Measurements from ENCODE around the gene LMO7. TPM values are rescaled to one million over a fixed set of nuclear protein-coding genes. Genes with fewer than 3 reads are reported as not detected.
"Not testable (repeated sequence)": the region's sequence is repeated elsewhere in the genome, so short reads cannot be mapped to it uniquely, and the experiment has no call there.

The LMO7 gene
- total RNA-seq, 2 donors from 2014 or later, result 6.5 to 21.1 TPM

DNA sequence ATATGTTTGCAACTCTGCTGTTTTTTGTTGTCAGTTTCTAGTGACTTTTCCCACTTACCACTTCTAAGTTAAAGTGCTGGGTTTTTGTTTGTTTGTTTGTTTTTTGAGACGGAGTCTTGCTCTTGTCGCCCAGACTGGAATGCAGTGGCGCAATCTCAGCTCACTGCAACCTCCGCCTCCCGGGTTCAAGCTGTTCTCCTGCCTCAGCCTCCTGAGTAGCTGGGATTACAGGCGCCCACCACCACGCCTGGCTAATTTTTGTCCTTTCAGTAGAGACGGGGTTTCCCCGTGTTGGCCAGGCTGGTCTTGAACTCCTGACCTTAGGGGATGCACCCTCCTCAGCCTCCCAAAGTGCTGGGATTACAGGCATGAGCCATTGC is 157.0 kb downstream of the LMO7 start:
- not testable (repeated sequence) for H3K9me3 Mint-ChIP-seq; H3K4me1 Mint-ChIP-seq; H3K36me3 Mint-ChIP-seq (ENCODE audit: low read depth); H3K4me3 Mint-ChIP-seq; ATAC-seq (replicated peaks); H3K27ac Mint-ChIP-seq; H3K27me3 Mint-ChIP-seq

DNA sequence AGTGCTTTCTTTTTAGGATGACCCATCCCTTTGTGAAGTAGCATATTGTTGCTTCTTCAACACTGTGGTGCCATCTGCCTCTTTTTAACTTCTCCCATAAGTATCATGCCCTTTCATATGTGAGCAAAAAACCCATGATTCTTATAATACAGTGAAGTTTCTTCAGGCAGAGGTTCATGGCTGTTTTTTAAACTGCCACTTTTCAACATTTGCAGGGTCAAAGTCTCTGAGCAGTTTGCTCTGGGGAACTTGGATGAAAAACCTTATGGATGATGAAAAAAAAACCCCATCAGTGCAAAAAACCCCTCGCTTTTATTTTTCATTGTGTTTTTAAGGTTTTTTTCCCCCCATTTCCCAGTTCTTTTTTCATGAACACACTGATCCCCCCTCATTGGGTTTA is 158.5 kb downstream of the LMO7 start:
- H3K9me3 Mint-ChIP-seq, result peaks cover 3% of the 10 kb centered on the region
- no peaks in the 10 kb centered on the region for H3K27me3 Mint-ChIP-seq
- no peak for ATAC-seq (replicated peaks)
- H3K4me3 Mint-ChIP-seq, result no peak overlapping the region
- H3K36me3 Mint-ChIP-seq (ENCODE audit: low read depth), result peaks cover 9% of the 10 kb centered on the region
- no peak overlapping the region for H3K27ac Mint-ChIP-seq
- peaks cover 9% of the 10 kb centered on the region for H3K4me1 Mint-ChIP-seq

DNA sequence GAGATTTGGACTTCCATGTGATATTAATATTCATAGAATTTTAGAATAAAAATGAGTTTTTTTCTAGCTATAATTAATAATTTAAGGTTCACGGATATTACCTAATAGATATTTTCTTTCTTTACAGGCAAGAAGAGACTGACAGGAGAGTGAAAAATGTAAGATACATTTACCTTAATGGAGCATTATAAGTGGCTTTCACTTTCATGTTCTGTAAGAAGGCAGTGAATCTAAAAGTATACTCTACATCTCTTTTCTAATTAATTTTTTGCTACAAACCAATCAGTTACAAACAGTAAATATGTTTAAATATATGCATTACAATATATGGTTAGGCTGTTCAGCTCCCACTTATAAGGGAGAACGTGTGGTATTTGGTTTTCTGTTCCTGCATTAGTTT is 159.1 kb downstream of the LMO7 start:
- peaks cover 3% of the 10 kb centered on the region for H3K9me3 Mint-ChIP-seq
- peaks cover 9% of the 10 kb centered on the region for H3K36me3 Mint-ChIP-seq (ENCODE audit: low read depth)
- no peak for ATAC-seq (replicated peaks)
- no peaks in the 10 kb centered on the region for H3K27me3 Mint-ChIP-seq
- H3K4me1 Mint-ChIP-seq, result peaks cover 9% of the 10 kb centered on the region
- H3K27ac Mint-ChIP-seq, result no peak overlapping the region
- no peak overlapping the region for H3K4me3 Mint-ChIP-seq

DNA sequence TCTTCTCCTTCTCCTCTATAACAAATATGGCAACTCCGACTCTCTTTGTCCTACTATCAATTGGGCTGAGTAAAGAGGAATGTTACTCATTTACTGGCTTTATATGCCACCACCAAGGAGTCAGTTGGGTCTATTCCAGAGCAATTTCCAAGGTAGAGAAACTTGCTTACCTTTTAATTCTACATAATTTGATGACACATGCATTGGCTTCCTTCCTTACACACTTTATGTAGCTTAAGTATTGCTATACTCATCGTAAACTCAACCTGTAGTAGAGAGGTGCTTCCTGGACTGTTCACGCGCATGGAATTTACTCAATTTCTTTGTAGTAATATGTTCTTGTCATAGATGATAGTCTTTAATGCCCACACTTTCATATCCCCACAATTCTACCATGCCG is 160.7 kb downstream of the LMO7 start:
- Mint-ChIP-seq H3K4me1 (peaks cover 9% of the 10 kb centered on the region), H3K4me3 (no peak overlapping the region), H3K36me3 (ENCODE audit: low read depth) (peaks cover 9% of the 10 kb centered on the region), H3K27me3 (no peaks in the 10 kb centered on the region), H3K27ac (no peak overlapping the region), H3K9me3 (peaks cover 3% of the 10 kb centered on the region)
- ATAC-seq (replicated peaks), result no peak

DNA sequence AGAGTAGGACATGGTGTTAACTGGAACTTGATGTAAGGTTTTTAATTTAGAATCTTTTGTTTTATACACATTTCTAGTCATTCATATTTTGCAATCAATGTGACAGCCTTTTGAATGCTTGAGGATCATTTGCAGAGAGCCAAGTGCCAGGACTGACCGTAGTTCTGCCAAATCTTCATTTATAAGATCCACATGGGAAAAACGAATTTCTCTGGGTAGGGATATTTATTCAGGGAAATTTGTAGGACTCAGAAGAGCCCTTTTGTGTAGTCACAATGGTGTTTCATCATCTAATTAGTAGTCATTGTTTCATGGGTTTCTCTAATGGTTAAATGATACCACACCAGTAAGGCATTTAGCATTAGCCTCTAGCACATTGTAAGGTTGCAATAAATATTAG is 161.1 kb downstream of the LMO7 start:
- ATAC-seq (replicated peaks), result no peak
- peak overlapping the region; percentile 24 for H3K4me3 Mint-ChIP-seq
- H3K27ac Mint-ChIP-seq, result peak overlapping the region; percentile 47
- no peaks in the 10 kb centered on the region for H3K27me3 Mint-ChIP-seq
- H3K36me3 Mint-ChIP-seq (ENCODE audit: low read depth), result peaks cover 9% of the 10 kb centered on the region
- peaks cover 9% of the 10 kb centered on the region for H3K4me1 Mint-ChIP-seq
- H3K9me3 Mint-ChIP-seq, result peaks cover 3% of the 10 kb centered on the region

DNA sequence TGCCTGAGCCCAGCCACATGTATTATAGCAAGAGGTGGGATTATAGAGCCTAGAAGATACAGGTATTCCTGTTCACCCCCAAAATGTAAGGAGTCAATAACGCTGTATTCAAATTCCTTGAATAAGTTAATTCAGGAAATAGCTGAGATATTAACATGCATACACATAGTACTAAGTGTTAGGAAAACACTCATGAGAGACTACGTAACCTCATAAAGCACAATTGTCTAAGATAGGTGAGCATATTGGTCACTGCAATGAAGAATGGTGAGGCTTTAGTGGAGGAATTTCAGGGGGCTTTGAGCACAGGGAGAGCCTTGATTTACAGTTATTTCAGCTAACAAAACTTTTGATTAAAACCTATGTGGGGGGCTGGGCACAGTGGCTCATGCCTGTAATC is 161.6 kb downstream of the LMO7 start:
- peak overlapping the region; percentile 24 for H3K4me3 Mint-ChIP-seq

DNA sequence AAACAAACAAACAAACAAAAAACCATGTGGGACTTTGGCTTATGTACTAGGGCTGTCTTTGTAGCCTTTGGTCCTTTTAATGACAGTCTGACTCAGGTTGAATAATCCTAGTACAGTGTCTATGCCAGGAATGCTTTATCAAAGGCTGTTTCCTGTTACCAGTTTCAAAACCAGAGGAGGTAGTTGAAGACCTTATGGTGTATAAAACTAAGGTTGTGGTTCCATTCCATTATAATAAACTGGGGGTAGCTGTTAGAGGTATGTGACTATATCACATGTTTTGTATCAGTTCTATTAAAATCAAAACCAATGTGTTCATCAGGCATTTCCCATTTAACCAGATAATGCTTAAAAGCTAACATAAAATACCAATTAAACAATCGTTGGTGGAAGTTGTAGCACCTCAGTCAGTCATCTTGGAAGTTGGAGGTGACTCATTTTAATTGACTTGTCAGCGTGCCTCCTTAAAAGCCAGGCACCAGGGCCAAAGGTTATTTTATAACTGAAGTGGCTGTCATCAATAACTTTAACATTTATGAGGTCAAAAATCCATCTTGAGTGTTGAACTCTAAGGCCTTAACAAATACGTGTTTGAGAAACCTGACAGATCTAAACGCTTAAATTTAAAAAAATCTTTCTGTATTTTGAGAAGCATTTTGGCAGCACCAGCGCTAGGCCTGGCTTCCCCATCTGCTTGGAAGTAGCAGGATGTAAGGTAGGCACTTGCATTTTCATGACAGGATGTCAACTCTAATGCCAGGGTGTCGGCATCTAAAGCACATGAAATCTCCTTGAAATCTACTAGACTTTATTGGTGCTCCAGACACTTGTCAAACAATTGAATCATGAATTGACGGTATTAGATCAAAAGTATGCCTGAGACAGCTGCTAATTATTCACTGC is 162.5 kb downstream of the LMO7 start:
- peak overlapping the region; percentile 47 for H3K27ac Mint-ChIP-seq
- peak; percentile 84 for ATAC-seq (replicated peaks)
- peaks cover 3% of the 10 kb centered on the region for H3K9me3 Mint-ChIP-seq
- peak overlapping the region; percentile 24 for H3K4me3 Mint-ChIP-seq
- H3K36me3 Mint-ChIP-seq (ENCODE audit: low read depth), result peaks cover 9% of the 10 kb centered on the region
- peaks cover 16% of the 10 kb centered on the region for H3K4me1 Mint-ChIP-seq
- H3K27me3 Mint-ChIP-seq, result no peaks in the 10 kb centered on the region

More for the DNA sequence above, 161.6 kb downstream of the LMO7 start:
- H3K27me3 Mint-ChIP-seq, result no peaks in the 10 kb centered on the region
- H3K4me1 Mint-ChIP-seq, result peaks cover 9% of the 10 kb centered on the region
- H3K36me3 Mint-ChIP-seq (ENCODE audit: low read depth), result peaks cover 9% of the 10 kb centered on the region
- H3K27ac Mint-ChIP-seq, result peak overlapping the region; percentile 47
- no peak for ATAC-seq (replicated peaks)
- H3K9me3 Mint-ChIP-seq, result peaks cover 3% of the 10 kb centered on the region

DNA sequence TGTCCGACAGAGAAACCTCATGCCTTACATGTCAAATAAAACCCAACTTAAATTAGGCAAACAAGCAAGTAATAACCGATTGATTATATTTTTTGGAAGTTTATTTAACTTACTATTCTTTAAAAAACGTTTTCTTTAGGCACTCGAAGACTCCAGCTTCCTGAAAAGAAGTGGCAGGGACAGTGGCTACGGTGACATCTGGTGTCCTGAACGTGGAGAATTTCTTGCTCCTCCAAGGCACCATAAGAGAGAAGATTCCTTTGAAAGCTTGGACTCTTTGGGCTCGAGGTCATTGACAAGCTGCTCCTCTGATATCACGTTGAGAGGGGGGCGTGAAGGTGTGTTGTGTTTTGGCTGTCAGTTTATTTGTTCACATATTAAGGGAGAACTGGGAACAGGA is 164.4 kb downstream of the LMO7 start:
- no peaks in the 10 kb centered on the region for H3K27me3 Mint-ChIP-seq
- H3K27ac Mint-ChIP-seq, result no peak overlapping the region
- peaks cover 16% of the 10 kb centered on the region for H3K4me1 Mint-ChIP-seq
- no peak for ATAC-seq (replicated peaks)
- peaks cover 3% of the 10 kb centered on the region for H3K9me3 Mint-ChIP-seq
- peaks cover 9% of the 10 kb centered on the region for H3K36me3 Mint-ChIP-seq (ENCODE audit: low read depth)
- H3K4me3 Mint-ChIP-seq, result no peak overlapping the region

DNA sequence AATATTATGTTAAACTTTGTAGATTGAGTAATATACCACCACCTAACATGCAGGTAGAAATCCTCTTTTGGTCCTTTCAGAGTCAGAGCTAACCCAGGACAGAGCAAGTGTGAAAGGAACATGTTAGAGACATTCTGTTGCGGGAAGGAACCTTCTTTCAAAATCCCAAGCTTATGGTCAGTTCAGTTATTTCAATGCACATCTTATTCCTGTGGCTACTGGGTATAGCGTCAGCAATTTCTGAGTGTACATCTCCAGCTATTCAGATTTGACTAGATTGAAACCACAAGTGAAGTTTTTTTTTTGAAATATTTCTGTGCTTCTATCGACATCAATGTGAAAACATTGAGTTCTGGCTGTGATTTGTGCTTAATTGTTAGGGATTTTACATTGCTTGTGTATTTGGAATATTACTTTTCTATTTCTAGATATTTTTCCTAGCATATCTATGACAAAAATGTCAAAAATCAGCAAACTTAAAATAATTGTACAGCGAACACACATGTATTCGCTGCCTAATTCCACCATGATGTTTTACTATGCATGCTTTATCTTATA is 165.3 kb downstream of the LMO7 start:
- Mint-ChIP-seq H3K9me3 (peaks cover 3% of the 10 kb centered on the region), H3K27ac (no peak overlapping the region), H3K4me3 (no peak overlapping the region), H3K27me3 (no peaks in the 10 kb centered on the region), H3K36me3 (ENCODE audit: low read depth) (peaks cover 6% of the 10 kb centered on the region), H3K4me1 (peaks cover 16% of the 10 kb centered on the region)
- ATAC-seq (replicated peaks), result peak; percentile 22

DNA sequence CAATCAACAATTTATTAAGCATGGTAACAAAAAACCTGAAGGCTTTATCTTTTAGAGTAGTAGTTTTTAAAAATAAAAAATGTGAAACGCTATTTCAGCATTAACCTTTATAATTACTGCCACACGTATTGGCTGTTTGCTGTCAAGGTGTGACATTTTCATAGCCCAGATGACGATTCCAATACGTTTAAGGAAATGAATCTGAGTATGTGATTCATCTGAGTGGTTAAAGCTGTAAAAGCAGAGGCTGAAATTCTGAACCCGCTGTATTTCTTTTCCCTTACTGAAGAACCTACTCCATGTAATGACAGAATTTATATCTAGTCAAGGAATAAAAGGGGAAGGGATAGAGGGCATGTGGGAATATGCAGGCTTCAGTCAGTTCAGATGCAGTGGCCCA is 166.0 kb downstream of the LMO7 start:
- no peaks in the 10 kb centered on the region for H3K36me3 Mint-ChIP-seq (ENCODE audit: low read depth)
- ATAC-seq (replicated peaks), result no peak

DNA sequence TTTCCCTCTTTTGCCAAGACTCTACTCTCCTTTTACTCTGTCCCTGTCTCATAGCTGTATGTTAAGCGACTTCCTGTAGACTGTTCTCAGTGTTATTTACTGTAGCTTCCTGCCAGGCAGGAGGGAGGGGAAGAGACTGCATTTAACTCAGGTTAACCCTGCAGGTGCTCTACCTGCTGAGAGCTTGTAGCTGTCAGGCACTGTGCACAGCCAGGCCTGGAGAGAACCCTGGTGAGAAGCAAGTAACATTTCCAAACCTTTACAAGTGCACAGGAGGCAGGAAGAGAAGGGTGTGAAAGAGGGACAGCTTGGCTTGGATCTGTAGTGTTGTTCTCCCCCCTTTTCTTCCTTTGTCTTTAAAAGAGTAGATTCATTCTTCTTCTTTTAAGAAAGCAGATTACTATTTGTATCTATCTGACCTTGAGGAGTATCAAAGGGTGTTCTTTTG is 167.1 kb downstream of the LMO7 start:
- Mint-ChIP-seq H3K9me3 (no peaks in the 10 kb centered on the region), H3K4me3 (peak overlapping the region; percentile 7), H3K27me3 (no peaks in the 10 kb centered on the region), H3K4me1 (peaks cover 16% of the 10 kb centered on the region), H3K27ac (peak overlapping the region; percentile 21), H3K36me3 (ENCODE audit: low read depth) (no peaks in the 10 kb centered on the region)
- ATAC-seq (replicated peaks), result no peak

More for the DNA sequence above, 166.0 kb downstream of the LMO7 start:
- peak overlapping the region; percentile 21 for H3K27ac Mint-ChIP-seq
- H3K9me3 Mint-ChIP-seq, result no peaks in the 10 kb centered on the region
- no peaks in the 10 kb centered on the region for H3K27me3 Mint-ChIP-seq
- peak overlapping the region; percentile 7 for H3K4me3 Mint-ChIP-seq
- peaks cover 16% of the 10 kb centered on the region for H3K4me1 Mint-ChIP-seq

DNA sequence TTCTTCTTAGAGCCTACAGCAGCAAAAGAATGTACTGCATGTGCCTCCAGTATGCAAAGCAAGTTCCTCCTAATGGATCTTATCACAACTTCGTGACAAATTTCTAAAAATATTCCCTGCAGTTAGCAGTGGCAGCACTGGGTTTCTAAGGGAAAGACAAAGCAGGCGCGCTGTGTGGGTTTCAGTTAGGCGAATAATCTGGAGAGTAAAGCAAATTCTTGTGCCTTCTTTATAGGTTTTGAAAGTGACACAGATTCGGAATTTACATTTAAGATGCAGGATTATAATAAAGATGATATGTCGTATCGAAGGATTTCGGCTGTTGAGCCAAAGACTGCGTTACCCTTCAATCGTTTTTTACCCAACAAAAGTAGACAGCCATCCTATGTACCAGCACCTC is 167.9 kb downstream of the LMO7 start:
- no peak for ATAC-seq (replicated peaks)
- Mint-ChIP-seq H3K27ac (no peak overlapping the region), H3K36me3 (ENCODE audit: low read depth) (no peaks in the 10 kb centered on the region), H3K27me3 (no peaks in the 10 kb centered on the region), H3K4me1 (peaks cover 10% of the 10 kb centered on the region), H3K9me3 (no peaks in the 10 kb centered on the region), H3K4me3 (no peak overlapping the region)

DNA sequence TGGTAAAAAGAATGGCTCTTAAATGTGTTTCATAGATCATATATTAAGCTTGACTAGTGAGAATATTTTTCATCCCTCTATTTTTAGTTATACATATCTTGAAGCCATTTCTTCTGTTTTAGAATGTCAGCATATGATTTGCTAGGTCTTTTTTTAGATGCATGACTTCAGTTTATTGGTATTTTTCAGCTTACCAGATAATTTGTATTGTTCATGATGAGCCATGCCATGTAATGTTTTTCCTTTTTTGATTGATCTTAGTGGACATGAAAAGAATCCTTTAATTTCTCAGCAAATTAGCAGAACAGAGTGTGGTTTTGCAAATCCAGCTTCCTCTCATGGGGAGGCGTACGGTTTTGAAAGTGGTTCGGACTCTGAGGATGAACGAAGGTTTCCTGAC is 168.5 kb downstream of the LMO7 start:
- H3K27me3 Mint-ChIP-seq, result no peaks in the 10 kb centered on the region
- no peak for ATAC-seq (replicated peaks)
- peaks cover 7% of the 10 kb centered on the region for H3K4me1 Mint-ChIP-seq
- no peak overlapping the region for H3K27ac Mint-ChIP-seq
- H3K9me3 Mint-ChIP-seq, result no peaks in the 10 kb centered on the region
- no peaks in the 10 kb centered on the region for H3K36me3 Mint-ChIP-seq (ENCODE audit: low read depth)
- no peak overlapping the region for H3K4me3 Mint-ChIP-seq

DNA sequence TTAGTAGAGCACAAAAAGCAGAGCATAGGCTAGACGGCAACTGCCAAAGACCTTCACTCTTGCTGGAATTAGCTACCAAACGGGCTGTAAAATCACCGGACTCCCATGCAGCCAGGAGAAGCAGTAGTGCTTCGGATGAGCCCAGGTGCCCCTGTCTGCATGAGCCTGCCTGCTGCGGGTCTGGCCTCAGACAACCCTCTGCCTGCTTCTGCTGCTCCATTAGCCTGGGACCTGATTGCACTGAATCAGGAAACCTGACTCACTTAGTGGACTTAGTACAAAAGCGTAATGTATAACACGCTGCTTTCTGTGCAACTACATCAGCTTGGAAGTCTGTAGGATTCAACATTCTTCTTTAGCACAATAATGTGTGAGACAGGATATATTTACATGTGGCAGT is 170.0 kb downstream of the LMO7 start:
- Mint-ChIP-seq H3K36me3 (ENCODE audit: low read depth) (no peaks in the 10 kb centered on the region), H3K9me3 (no peaks in the 10 kb centered on the region), H3K4me3 (no peak overlapping the region), H3K4me1 (peaks cover 7% of the 10 kb centered on the region), H3K27me3 (no peaks in the 10 kb centered on the region), H3K27ac (no peak overlapping the region)
- ATAC-seq (replicated peaks), result no peak

DNA sequence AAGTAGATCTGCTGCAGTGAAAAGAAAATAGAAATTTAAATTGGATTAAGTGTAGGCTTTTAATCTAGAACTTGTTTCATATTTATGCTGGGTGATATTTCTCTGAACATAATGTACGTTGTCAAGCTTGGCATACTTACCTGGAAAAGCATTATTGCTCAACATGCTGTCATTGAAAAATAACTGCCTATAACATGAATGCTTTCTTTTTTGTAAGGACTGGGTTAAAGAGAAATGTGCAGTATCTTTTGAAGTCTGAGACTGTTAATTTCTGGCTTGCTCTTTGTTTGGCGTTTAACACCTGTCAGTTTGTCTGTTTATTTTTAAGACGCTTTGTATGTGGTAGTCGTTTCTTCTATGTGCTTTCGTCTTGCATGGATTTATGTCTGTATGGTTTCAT is 175.2 kb downstream of the LMO7 start:
- Mint-ChIP-seq H3K4me1 (no peaks in the 10 kb centered on the region), H3K27me3 (no peaks in the 10 kb centered on the region), H3K27ac (no peak overlapping the region)

More for the DNA sequence above, 175.2 kb downstream of the LMO7 start:
- H3K36me3 Mint-ChIP-seq (ENCODE audit: low read depth), result no peaks in the 10 kb centered on the region
- ATAC-seq (replicated peaks), result no peak
- H3K4me3 Mint-ChIP-seq, result no peak overlapping the region
- no peaks in the 10 kb centered on the region for H3K9me3 Mint-ChIP-seq

Measured in activated T-helper 17 cell treated with anti-CD3 and anti-CD28 coated beads, Interleukin-2, amount 50 U/mL, for 72 hours (primary cell).